SU-DHL-6 (cell line): ENCODE measurements around the gene RPS14.

Source experiments
- EZH2phosphoT487 ChIP-seq: fragments of 200-600 bp; sonication (generic), shearing (Covaris generic); conservative IDR thresholded peaks from 2 replicates; pipeline ENCODE4 v1.6.1; 2018; ENCODE audit warnings: mild to moderate bottlenecking, antibody characterized with exemption, low read length, moderate library complexity, mixed read lengths
- TF ChIP-seq, protein P1 (sequence below): fragments of 200-600 bp; sonication (generic); IDR thresholded peaks from one replicate; pipeline ENCODE4 v1.5.1; 2017; ENCODE audit warnings: antibody characterized with exemption, mild to moderate bottlenecking, low read length, moderate library complexity; ENCODE audit not compliant: insufficient read depth, poor library complexity, severe bottlenecking

DNA sequence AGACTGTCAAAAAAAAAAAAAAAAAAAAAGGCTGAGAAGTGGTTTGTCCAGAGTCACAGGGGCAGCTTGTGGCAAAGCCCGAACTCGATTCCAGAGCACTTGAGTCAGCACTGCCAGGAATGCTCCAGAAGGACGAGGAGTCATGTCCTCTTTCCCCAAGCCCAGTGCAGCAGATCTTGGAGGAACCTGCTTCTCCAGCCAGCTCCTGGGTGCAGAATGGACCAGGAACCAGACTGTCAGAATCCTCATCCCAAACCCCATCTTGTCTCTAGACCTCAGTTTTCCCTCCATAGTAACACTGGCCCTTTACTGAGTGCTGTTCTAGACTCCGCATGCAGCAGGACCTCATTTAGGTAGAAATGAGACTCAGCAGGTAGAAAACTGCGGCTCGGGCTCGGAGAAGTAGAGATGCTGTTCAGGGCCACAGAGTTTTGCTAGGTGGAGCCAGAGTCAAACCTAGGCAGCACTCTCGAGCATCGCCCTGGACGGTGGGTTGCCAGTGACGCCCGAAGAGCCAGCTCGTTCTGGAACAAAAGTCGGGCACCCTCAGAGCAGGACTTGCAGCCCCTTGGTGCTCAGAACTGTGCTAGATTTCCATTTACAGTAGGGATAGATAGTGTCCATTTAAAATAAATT lies 52.3 kb downstream of the RPS14 start:
- TF ChIP-seq, protein P1, sequence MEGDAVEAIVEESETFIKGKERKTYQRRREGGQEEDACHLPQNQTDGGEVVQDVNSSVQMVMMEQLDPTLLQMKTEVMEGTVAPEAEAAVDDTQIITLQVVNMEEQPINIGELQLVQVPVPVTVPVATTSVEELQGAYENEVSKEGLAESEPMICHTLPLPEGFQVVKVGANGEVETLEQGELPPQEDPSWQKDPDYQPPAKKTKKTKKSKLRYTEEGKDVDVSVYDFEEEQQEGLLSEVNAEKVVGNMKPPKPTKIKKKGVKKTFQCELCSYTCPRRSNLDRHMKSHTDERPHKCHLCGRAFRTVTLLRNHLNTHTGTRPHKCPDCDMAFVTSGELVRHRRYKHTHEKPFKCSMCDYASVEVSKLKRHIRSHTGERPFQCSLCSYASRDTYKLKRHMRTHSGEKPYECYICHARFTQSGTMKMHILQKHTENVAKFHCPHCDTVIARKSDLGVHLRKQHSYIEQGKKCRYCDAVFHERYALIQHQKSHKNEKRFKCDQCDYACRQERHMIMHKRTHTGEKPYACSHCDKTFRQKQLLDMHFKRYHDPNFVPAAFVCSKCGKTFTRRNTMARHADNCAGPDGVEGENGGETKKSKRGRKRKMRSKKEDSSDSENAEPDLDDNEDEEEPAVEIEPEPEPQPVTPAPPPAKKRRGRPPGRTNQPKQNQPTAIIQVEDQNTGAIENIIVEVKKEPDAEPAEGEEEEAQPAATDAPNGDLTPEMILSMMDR, result no peak
- no peak for TF ChIP-seq EZH2phosphoT487
